HEK293T (cell line): ENCODE measurements around the gene TBC1D19.

Source experiments
- CTCF ChIA-PET: fragments of 350-600 bp; formaldehyde crosslinking; extraction: SDS; loops from one replicate; lab custom pipeline; 2021; ENCODE audit warnings: antibody characterized with exemption, inconsistent platforms; lab: Yijun Ruan, JAX
- POLR2A ChIA-PET: fragments of 350-600 bp; formaldehyde crosslinking; extraction: SDS; loops from one replicate; lab custom pipeline; 2020; ENCODE audit warnings: antibody characterized with exemption, inconsistent platforms; lab: Yijun Ruan, JAX
- DNase-seq: peaks from one replicate; pipeline ENCODE4 v3.0.0; 2012; ENCODE audit warnings: mixed read lengths; ENCODE audit errors: extremely low spot score
- ARNT ChIP-seq: fragments of 450-650 bp; IDR thresholded peaks from 2 replicates; pipeline ENCODE4 v1.6.1; 2017; ENCODE audit warnings: mild to moderate bottlenecking
- BHLHE40 ChIP-seq: fragments of 450-650 bp; IDR thresholded peaks from 2 replicates; pipeline ENCODE4 v1.6.1; 2016; ENCODE audit warnings: mild to moderate bottlenecking, moderate library complexity, borderline replicate concordance
- CTBP1 ChIP-seq: fragments of 450-650 bp; IDR thresholded peaks from 2 replicates; pipeline ENCODE4 v1.6.1; 2016; ENCODE audit warnings: borderline replicate concordance
- ELF4 ChIP-seq: fragments of 450-650 bp; IDR thresholded peaks from 2 replicates; pipeline ENCODE4 v1.6.1; 2017; ENCODE audit warnings: antibody characterized with exemption
- FOXA1 ChIP-seq: fragments of 450-650 bp; IDR thresholded peaks from 2 replicates; pipeline ENCODE4 v1.6.1; 2016; ENCODE audit warnings: mild to moderate bottlenecking
- FOXK2 ChIP-seq: fragments of 450-650 bp; IDR thresholded peaks from 2 replicates; pipeline ENCODE4 v1.6.1; 2016; ENCODE audit warnings: mild to moderate bottlenecking
- FOXM1 ChIP-seq: fragments of 450-650 bp; IDR thresholded peaks from 2 replicates; pipeline ENCODE4 v1.6.1; 2017; ENCODE audit warnings: mild to moderate bottlenecking, borderline replicate concordance
- HDGF ChIP-seq: fragments of 450-650 bp; IDR thresholded peaks from 2 replicates; pipeline ENCODE4 v1.6.1; 2017; ENCODE audit warnings: antibody characterized with exemption, borderline replicate concordance
- L3MBTL2 ChIP-seq: fragments of 450-650 bp; conservative IDR thresholded peaks from 2 replicates; pipeline ENCODE4 v1.6.1; 2016; ENCODE audit warnings: mild to moderate bottlenecking
- LEF1 ChIP-seq: fragments of 450-650 bp; IDR thresholded peaks from 2 replicates; pipeline ENCODE4 v1.6.1; 2017; ENCODE audit warnings: mild to moderate bottlenecking, borderline replicate concordance
- NFRKB ChIP-seq: fragments of 450-650 bp; IDR thresholded peaks from 2 replicates; pipeline ENCODE4 v1.6.1; 2016; ENCODE audit warnings: mild to moderate bottlenecking, moderate library complexity
- SP1 ChIP-seq: fragments of 450-650 bp; IDR thresholded peaks from 2 replicates; pipeline ENCODE4 v1.6.1; 2017
- SUZ12 ChIP-seq: fragments of 450-650 bp; IDR thresholded peaks from 2 replicates; pipeline ENCODE4 v1.6.1; 2016; ENCODE audit warnings: mild to moderate bottlenecking
- TARDBP ChIP-seq: fragments of 450-650 bp; IDR thresholded peaks from 2 replicates; pipeline ENCODE4 v1.6.1; 2016
- ZNF384 ChIP-seq: fragments of 450-650 bp; IDR thresholded peaks from 2 replicates; pipeline ENCODE4 v1.6.1; 2016
- TF ChIP-seq, protein P1 (sequence below): fragments of 450-650 bp; IDR thresholded peaks from 2 replicates; pipeline ENCODE4 v1.6.1; 2016

The TBC1D19 gene

DNA sequence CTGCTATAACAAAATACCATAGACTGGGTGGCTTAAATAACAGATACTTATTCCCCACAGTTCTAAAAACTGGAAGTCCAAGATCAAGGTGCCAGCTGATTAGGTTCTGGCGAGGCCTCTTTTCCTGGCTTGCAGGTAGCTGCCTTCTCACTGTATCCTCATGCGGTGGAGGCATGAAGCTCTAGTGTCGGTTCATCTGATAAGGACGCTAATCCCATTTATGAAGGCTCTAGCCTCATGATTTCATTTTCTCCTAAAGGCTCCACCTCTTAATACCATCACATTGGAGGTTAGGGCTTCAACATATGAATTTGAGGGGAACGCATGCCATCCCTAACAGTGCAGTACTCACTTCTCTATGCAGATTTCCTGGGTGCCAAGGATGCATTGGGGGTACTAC is 218.9 kb downstream of the TBC1D19 start:
- ChIA-PET CTCF (interaction anchor here (0.8 kb wide), 1 partner anchor 26 kb away, joined by 3 read pairs; no protein-coding TSS in a partner anchor), POLR2A (no interaction called here)
- TF ChIP-seq SP1, result no peak
- TF ChIP-seq L3MBTL2, result no peak
- no peak for TF ChIP-seq FOXM1
- TF ChIP-seq TARDBP, result no peak
- TF ChIP-seq LEF1, result no peak
- no peak for TF ChIP-seq ZNF384
- TF ChIP-seq, protein P1, sequence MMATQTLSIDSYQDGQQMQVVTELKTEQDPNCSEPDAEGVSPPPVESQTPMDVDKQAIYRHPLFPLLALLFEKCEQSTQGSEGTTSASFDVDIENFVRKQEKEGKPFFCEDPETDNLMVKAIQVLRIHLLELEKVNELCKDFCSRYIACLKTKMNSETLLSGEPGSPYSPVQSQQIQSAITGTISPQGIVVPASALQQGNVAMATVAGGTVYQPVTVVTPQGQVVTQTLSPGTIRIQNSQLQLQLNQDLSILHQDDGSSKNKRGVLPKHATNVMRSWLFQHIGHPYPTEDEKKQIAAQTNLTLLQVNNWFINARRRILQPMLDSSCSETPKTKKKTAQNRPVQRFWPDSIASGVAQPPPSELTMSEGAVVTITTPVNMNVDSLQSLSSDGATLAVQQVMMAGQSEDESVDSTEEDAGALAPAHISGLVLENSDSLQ, result no peak
- no peak for TF ChIP-seq ARNT
- DNase-seq, result no peak

DNA sequence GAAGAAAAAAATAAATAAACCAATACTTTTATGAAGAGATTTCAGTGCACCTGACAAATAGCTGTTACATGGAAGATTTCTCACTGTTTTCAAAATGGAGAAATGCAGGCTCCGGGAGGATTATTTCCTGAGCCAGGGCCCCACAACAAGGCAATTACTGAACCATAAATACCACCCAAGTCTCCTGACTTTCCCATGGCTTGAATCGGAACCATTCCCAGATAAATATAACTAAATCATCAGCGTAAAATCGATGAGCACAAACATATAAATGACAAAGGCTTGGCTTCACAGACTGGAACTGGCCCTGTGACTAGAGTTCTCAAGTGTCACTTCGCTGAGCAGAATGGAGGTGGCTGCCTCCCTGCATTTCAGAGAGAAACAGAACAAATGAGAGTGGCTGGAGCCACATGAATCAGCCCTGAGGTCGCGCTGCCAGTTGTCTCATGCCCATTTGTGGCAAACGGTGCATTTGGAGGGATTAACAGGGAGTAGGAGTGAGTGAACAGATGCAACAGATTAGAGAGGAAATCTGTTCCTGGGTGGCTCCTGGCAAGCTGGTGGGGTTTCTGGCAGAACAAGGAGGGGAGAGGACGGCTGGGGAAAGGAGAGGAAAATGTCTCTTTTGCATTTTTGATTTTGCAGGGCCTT is 219.5 kb downstream of the TBC1D19 start:
- ChIA-PET POLR2A (no interaction called here), CTCF (interaction anchor here (0.8 kb wide), 1 partner anchor 26 kb away, joined by 3 read pairs; no protein-coding TSS in a partner anchor)
- no peak for TF ChIP-seq ZNF384
- TF ChIP-seq TARDBP, result no peak
- TF ChIP-seq CTBP1, result no peak
- TF ChIP-seq HDGF, result no peak
- TF ChIP-seq SP1, result no peak
- no peak for TF ChIP-seq FOXA1
- no peak for TF ChIP-seq FOXK2
- TF ChIP-seq BHLHE40, result no peak
- DNase-seq, result no peak

DNA sequence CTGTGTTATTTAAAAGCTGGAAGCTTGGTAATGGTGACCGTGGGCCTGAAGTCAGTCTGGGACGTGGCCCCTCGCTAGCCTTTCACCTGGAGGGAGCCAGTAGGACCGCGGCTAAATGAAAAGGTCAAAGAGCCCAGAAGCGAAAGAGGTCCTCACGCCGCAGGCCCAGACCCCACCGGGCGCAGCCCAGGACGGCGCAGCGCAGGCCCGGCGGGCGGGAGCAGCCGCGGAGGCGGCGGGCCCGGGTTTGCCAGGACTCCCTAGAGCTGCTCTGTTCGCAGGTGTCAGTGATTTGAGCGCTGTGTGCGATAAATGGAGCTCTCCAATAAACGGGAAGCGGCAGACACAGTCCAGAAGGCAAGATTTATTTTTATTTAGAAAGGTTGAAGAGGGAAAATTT is 220.6 kb downstream of the TBC1D19 start:
- DNase-seq, result no peak
- ChIA-PET POLR2A (no interaction called here), CTCF (no interaction called here)
- TF ChIP-seq, protein P1, result no peak
- TF ChIP-seq TARDBP (no peak), FOXM1 (no peak), FOXA1 (no peak), NFRKB (no peak), ARNT (no peak), ZNF384 (no peak), FOXK2 (no peak), BHLHE40 (no peak), L3MBTL2 (no peak), LEF1 (no peak)

DNA sequence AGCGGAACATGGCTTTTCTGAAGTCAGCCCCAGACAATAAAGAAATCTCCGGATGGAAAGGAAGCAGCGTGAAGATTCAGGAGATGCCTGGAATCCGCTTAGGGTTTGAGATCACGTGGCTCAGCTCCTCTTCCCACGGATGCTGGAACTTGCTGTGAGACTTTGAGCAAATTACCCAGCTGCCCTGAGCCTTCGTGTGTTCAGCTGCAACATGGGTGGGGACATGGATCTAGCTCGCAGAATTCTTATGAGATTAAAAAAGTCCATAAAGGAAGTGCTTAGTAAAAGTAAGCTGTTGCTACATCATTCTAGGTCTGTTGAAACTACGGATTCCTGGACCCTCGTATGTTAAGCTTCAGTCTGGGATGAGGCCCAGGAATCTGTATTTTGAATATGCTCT is 221.0 kb downstream of the TBC1D19 start:
- ChIA-PET POLR2A (interaction anchor here (0.6 kb wide), 1 partner anchor 55 kb away, joined by 3 read pairs; no protein-coding TSS in a partner anchor), CTCF (no interaction called here)
- TF ChIP-seq HDGF, result no peak
- TF ChIP-seq ZNF384, result no peak
- no peak for TF ChIP-seq ARNT
- no peak for TF ChIP-seq CTBP1
- TF ChIP-seq FOXK2, result no peak
- no peak for TF ChIP-seq TARDBP
- no peak for TF ChIP-seq ELF4
- no peak for TF ChIP-seq SP1
- no peak for TF ChIP-seq FOXA1
- no peak for TF ChIP-seq LEF1
- TF ChIP-seq, protein P1, result no peak
- TF ChIP-seq SUZ12, result no peak
- no peak for TF ChIP-seq FOXM1
- TF ChIP-seq BHLHE40, result no peak
- no peak for TF ChIP-seq NFRKB
- no peak for TF ChIP-seq L3MBTL2
- DNase-seq, result no peak
